IPS DF 19.7 (cell line): Measurements from ENCODE around the gene ONECUT2.
"Not testable (repeated sequence)": the region's sequence is repeated elsewhere in the genome, so short reads cannot be mapped to it uniquely, and the experiment has no call there.

Experiments used
- DNase-seq: peaks from one replicate; pipeline ENCODE4 v3.0.0-alpha.2; 2013; ENCODE audit warnings: low read depth, low spot score

The ONECUT2 gene

DNA sequence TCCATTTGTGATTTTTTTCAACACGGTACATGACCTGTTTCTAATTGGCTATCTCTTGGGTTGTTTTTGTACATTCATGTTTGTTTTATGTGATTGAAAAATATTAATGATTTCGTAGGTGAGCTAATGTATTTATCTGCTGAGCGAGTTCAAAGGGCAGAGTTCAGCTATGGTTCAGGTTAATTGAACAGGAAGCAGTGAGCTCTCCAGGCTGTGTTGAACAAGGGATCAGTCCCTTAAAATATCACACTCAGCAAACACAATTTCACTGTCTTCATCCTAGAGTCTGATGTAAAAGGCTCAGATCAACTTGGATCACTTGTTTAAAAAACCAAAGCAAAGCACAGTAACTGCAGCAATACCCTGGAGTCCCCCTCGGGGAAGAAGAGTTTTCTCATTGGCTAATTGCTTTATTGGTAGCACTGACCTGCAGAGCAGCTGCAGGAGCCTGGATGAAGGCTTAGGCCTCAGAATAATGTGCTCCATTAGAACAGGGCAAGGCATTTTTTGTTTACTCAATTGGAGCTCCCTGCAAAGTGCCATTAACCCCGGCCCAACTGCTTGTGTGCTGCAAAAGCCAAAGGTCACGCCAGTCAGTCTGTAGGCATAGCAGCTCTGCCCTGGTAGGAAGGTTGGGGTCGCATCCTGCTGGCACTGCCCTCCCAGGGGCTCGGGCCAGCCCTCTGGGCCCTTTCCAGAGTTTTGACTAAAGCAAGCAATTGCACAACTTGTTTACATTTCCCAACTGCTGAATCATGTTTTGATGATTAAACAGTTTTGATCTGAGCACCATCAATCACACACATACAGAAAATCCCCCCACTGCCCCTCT is 10.5 kb downstream of the ONECUT2 start:
- DNase-seq = no peak

DNA sequence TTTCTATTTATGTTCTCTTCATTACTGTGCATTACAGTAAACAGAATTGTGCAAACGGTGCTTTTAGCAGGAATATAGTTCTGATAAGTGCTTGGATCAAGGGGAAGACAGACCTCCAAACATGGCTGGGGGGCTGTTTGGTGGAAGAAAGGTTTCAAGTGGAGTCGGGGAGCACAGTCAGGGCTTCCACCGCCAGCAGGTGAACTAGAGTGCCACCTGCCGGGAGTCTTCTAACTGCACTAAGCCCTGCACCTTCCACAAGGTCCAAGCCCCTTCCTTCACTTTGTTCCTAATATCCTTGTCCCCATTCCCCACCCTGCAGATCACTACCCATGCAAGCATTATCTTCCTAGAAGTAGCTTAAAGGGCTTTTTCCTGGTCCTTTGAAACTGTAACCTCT is 11.1 kb downstream of the ONECUT2 start:
- no peak for DNase-seq

DNA sequence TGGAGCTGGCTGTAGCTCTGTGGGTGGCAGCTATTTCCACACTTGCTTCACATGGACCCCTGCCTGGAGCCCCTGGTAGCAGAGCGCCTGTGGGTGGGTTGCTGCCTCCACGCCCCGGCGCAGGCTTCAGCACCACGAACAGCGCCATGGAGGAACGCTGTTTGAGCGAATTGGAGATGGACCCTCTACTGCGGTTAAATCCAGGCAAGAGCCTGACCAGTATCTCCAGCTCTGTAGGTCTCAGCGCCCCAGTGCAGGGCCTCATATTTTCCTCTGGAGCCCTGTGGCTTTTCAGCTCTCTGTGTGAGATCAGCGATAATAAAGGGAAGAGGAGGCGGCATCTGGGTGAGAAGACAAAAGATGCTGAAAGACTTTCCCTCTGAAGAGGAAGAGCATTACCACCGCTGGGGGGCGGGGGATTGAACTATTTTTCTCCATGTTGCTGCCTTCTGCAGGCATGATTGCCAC is 12.0 kb downstream of the ONECUT2 start:
- no peak for DNase-seq

DNA sequence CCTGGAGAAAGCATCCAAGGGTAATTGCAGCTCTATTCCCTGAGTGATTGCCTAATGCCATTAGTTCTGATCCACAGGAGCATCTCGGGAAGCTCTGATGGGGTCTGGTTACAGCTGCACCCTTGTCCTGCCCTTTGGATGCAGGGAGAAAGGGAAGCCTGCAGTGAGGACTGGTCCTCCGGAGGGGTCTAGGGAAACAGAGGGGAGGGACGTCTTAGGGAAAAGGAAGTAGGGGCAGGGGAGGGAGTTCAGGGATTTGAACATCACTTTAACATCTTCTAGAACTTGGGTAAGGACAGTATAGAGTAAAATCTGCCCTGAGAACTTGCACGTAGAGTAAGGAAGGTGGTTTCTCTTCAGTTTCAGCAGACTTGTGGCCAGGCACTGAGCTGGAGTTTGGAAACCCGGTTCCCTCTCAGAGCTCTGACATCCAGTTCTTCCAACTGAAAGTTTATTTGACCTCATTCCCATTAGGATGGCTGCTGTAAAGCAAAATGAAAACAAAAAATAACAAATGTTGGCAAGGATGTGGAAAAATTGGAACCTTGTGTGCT is 20.5 kb downstream of the ONECUT2 start:
- DNase-seq = no peak

DNA sequence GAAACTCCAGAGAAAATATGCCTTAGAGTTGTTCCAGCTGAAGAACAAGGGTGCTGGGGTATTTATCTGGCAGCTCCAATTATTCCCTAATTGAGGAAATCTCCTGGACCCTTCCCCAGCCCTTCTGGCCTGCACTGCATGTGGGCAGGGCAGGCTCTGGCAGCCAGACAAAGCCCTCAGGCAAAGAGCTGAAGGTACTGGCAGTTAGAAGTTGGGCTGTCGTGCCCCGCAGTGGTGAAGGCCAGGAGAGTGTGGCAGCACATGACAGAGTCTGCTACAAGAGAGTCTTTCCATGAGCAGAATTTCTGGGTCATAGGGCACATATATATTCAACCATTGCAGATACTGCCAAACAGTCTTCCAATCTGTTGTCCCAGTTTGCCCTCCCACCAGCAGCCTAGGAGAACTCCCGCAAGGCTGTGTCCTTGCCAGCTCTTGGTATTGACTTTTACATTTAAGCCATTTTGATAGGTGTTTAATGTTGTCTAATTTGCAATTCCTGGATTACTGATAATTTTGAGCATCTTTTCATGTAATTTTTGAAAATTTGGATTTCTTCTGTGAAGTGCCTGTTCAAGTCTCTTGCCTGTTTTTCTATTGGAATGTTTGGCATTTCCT is 26.6 kb downstream of the ONECUT2 start:
- DNase-seq = no peak

DNA sequence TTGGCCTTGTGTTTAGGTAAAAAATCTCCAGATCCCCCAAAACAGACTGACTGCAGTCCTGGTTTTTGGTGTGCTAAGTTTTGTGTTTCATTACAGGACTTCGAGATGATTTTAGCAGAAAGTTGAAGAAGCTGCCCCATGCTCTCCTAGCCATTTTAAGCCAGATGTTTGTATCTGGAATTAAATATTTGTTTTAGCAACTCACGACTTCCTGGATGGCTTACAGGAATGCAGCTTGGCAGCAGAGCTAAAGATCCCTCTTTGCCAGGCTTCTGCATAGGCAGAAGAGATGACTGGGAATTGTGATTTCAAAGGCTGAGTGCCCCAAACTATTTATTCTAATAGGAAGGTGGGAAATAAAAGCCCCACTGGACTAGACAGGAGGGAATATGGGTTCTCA is 31.1 kb downstream of the ONECUT2 start:
- no peak for DNase-seq

DNA sequence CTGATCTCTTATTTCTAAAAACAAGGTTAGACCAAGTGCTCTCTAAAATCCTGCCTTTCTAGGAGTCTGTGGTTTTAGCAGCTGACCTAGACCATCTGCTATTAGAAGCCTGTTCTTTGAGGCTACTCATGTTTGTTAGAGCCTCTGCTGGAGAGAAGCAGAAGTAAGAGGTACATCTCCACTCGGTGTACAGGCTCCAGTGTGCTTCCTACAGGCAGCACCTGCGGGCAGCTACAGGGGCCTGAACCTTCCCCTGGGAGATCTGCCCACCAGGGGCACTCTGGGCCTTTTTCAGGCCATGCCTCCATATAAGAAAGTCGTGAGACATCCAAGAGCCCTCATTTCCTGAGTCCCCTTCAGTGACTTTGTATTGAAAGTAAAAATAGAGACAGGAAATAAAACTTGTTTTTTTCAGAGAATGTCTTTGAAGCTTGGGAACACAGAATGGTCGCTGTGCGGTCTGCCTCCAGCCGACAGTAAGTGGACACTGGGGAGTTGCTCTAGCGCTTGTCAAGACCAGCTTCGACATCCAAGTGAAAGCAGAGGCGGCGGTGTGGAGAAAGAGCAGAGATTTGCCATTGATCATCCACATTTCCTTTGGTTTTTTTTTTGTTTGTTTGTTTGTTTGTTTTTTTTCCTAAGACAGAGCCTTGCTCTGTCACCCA is 31.7 kb downstream of the ONECUT2 start:
- DNase-seq = no peak

DNA sequence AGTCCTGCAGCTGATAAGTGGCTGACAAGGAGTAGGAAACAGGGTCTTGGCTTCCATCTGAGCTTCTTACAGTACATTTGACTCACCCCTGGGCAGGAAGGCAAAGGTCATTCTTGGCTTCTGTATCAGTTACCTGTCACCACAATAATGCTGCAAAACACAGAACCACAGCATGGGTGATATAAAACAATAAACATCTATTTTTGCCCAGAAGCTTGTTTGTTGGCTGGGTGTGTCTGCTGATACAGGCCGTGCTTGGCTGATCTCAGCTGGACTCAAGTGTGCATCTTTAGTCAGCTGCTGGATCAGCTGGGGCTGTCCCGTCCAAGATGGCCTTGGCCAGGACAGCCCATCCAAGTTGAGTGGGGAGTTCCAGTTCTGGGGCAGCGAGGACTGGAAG is 34.7 kb downstream of the ONECUT2 start:
- no peak for DNase-seq

DNA sequence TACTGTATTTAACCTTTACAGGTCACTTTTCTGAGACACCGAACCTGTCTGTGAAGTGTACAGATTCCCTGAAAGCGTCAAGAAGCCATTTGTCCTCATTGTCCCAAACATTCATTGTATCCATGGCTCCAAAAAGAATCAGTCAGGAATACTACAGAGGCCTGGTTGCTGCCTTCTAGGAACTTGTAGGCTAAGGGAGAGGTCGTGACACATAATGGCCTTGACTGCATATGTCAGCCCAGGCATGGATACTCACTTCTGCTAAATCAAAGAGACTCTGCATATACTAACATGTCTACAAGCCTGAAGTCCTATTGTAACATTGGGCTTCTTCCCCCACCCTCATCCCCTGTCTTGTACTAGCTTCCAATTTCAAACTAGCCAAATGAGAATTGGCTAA is 40.2 kb downstream of the ONECUT2 start:
- no peak for DNase-seq

DNA sequence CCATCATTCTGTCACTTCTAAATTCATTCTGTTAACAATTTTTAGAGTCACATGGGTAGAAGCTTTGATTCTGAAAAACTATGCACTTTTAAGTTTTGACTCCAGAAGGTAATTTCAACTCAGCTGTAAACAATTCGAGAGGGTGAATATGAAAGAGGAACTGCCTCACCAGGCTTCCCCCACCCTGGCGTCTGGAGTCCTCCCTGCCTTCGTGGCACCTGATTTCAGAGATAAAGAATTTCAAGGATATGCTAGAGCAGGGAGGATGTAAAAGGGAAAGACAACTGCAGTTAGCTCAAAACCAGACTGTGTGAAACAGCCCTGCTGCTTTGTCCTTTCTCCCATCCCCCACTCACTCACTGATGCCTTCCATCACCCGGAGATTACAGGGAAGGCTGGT is 40.7 kb downstream of the ONECUT2 start:
- no peak for DNase-seq

DNA sequence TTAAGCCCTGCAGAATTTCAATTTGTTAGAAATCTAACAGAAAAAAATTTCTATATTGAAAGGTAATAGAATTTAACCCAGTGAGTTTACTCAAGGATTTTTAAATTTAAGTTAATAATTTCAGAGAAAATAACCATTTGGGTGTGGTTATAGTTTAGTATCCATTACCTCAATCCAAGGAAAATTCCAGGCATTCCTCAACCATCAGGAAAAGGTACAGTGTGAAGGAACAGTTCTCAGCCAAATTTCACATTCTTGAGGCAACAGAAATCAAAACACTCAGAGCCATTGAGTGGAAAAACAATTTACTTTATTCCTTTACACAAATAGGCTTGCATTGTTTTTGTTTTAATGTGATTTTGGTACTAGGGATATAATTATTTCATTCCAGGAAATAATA is 45.6 kb downstream of the ONECUT2 start:
- DNase-seq = no peak

DNA sequence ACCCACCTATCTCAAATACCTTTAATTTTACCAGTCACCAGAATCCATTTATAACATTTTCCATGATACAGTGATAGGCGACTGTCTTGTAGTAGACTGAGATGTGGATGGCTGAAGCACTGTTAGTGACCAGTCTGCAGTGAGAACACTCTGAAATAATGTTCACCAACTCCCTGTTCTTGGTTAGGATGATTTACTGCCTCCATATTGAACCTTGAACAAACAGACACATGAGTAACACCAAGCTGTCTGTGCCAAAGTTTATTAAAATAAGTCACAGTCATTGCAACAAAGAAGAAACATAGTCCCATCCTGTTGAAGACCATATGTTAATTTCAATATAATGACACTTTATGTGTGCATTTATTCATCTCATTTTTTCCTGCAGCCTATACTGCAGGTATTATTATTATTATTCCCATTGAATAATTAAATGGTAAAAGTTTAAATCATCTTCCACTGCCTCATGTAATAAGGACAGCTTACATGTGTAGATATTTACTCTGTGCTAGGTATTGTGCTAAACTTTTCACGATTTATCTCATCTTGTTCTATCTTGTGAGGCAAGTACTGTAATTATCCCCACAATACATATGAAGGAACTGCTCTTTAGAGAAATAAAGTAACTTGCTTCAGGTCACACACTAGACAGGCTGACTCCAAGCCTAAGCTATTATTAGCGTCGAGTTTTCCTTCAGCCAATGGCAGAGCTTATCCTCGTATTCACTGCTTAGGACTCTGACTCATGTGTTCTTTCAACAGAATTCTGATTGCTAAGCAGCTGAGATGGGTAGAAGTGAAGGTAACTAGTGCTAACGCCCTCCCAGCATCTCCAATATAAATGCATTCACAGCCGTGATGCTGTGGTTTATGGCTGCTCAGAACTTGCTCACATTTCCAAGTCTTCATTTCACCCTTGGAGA is 62.5 kb downstream of the ONECUT2 start:
- DNase-seq = no peak

DNA sequence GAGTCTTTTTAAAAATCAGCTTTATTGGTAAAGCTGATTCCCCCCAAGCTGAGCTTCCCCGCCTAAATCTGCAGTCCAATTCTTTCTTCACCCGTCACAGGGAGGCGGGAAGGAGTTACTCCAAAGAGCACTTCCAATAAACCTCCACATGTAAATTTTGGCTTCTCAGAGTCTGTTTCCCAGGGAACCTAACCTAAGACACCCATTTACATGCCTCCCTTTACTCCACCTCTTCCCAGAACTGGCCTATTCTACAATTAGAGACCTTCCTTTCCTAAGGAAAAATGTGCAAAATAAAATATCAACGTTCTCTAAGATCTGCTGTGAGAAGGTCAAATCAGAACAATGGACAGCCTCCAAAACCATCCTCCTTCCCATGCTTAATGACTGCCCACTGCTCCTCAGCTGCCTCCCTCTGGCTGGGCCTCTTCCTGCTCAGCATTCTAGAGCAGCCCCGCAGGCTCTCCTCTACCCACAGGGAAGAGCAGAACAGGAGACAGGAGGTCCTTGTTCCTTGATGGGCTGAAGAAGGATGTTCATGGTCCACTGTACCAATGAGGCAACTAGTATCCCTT is 63.6 kb downstream of the ONECUT2 start:
- DNase-seq = no peak

DNA sequence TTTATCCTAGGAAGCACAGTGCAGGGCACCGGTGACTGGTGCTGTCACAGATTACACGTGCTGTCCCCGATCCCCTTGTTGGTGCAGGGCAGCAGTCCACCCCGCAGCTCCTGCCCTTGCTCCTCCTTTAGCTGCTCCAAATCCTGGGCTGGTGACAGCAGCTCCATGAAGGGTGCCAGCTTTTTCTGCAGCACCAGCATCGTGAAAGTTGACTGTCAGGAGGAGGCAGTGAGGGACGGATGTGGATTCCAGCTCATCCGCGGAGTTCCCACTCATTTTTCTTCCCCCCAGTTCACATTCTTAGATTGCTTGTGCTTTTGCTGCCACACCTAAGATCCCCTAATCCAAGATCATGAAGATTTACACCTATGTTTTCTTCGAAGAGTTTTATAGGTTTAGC is 67.5 kb downstream of the ONECUT2 start:
- DNase-seq = no peak

DNA sequence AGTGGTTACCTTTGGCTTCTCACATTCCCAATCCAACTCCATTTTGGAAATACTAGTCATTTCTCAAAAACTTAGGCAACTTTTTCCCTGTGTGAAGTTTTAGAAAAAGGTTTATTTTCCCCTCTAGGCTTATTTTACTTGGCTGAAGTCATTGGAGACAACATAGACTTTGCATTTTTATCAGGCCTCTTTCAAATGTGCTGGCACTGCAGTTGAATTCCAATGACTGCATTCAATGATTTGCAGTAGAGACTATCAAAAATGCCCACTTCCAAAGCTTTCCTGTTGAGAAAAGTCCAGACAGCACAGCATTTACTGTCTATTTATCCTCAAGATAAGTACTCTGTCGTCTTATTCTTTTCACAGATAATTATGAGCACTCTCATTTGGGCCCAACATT is 70.1 kb downstream of the ONECUT2 start:
- no peak for DNase-seq

DNA sequence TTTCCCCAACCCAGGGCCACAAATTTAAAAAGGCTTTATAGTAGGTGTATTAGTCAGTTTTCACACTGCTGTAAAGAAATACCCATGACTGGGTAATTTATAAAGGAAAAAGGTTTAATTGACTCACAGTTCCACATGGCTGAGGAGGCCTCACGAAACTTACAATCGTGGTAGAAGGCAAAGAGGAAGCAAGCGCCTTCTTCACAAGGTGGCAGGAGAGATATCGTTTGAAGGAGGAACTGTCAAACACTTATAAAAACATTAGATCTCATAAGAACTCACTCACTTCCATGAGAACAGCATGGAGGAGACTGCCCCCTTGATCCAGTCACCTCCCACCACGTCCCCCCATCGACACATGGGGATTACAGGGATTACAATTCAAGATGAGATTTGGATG is 80.9 kb downstream of the ONECUT2 start:
- no peak for DNase-seq

DNA sequence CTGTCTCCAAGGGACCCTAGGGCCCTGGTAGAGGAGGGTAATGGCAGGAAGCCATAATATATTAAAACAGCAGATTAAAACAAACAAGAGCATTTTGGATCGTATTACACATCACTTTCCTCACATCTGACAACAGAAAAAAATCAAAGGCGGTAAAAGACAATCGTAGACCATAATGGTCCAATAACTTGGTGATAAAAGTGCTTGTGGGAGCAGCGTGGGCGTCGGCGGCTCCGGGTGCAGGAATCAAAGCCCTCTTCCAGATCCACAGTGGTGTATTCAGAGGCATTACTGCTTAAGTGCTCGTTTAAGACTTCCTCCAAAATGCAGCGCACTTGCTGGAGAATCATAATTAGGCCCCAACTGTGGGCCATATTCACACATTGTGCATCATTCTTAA is 83.4 kb downstream of the ONECUT2 start:
- DNase-seq = no peak

DNA sequence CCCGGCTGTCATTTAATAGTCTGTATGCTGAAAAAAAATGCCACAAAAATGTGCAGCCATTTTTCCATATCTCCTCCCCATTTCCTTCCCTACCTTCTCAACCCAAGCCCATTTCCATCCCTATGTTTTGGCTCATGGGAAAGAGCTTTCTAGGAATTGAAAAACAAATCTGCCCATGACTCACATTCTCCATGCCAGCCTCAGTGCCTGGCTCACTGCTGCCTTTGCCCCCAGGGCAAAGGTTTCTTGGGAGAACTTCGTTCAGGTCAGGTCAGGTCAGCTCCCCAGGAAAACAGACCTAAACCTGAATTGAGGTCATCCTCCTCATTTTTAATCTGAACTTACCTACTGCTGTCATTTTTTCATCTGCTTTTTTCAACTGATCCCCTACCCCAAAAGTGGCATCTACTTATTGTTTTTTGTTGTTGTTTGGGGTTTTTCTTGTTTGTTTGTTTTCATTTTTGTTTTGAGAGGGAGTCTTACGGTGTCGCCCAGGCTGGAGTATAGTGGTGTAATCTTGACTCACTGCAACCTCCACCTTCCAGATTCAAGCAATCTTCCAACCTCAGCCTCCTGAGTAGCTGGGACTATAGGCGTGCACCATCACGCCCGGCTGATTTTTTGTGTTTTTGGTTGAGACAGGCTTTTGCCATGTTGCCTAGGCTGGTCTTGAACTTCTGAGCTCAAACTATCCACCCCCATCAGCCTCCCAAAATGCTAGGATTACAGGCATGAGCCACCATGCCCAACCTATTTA is 84.7 kb downstream of the ONECUT2 start:
- DNase-seq = no peak

DNA sequence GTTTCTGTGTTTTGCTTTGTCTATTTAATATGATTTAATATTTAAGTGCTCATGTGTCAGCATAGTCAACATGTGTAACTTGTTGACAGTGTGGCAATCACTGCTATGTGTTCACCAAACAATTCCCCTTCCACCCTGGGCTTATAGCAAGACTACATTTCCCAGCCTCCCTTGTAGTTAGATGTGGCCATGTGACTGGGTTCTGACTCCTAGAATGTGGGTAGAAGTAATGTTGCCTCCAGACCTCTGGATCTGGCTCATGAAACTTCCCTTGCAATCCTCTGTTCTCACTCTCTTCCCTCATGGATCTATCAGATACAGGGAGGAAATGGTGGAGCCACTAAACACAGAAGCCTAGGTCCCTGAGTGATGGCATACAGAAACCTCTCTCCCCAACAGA is 87.2 kb downstream of the ONECUT2 start:
- not testable (repeated sequence) for DNase-seq
